SH-SY5Y (cell line): ENCODE results near the gene TRPM4.

ENCODE experiments used
- GATA2 ChIP-seq: IDR thresholded peaks from 2 replicates; pipeline ENCODE4 v1.6.1; 2011; ENCODE audit warnings: mild to moderate bottlenecking, low read depth, low read length
- GATA3 ChIP-seq: IDR thresholded peaks from 2 replicates; pipeline ENCODE4 v1.6.1; 2011; ENCODE audit warnings: low read depth, mild to moderate bottlenecking, low read length, moderate library complexity

DNA sequence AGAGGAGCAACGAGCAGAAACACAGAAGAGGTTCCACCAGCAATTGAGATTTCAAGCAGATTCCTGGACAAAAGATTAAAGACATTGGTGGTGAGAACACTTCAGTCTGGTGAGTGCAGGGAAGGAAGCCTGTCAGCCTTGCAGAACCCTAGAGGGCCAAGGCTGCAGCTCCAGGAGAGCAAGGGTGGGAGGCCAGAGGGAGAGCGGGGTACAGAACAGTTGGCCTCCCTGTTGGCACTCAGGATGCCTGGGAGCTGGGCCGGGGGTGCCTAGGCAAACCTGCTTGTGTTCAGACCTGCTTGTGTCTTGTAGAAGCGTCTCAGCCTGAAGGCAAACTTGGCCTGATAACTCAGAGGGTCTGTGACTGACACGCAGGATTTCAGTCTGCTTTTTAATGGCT lies 48.5 kb upstream of the TRPM4 start:
- TF ChIP-seq GATA2 (no peak), GATA3 (no peak)
